ENCODE results near the gene APOBEC4.
"Not testable (repeated sequence)": the region's sequence is repeated elsewhere in the genome, so short reads cannot be mapped to it uniquely, and the experiment has no call there.

DNA sequence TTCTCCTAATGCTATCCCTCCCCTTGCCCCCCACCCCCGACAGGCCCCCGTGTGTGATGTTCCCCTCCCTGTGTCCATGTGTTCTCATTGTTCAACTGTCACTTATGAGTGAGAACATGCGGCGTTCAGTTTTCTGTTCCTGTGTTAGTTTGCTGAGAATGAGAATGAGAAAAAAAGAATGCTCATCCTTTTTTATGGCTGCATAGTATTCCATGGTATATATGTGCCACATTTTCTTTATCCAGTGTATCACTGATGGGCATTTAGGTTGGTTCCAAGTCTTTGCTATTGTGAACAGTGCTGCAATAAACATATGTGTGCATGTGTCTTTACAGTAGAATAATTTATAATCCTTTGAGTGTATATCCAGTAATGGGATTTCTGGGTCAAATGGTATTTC, 26.2 kb upstream of the APOBEC4 start:
- TF ChIP-seq, protein P1, sequence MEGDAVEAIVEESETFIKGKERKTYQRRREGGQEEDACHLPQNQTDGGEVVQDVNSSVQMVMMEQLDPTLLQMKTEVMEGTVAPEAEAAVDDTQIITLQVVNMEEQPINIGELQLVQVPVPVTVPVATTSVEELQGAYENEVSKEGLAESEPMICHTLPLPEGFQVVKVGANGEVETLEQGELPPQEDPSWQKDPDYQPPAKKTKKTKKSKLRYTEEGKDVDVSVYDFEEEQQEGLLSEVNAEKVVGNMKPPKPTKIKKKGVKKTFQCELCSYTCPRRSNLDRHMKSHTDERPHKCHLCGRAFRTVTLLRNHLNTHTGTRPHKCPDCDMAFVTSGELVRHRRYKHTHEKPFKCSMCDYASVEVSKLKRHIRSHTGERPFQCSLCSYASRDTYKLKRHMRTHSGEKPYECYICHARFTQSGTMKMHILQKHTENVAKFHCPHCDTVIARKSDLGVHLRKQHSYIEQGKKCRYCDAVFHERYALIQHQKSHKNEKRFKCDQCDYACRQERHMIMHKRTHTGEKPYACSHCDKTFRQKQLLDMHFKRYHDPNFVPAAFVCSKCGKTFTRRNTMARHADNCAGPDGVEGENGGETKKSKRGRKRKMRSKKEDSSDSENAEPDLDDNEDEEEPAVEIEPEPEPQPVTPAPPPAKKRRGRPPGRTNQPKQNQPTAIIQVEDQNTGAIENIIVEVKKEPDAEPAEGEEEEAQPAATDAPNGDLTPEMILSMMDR (IDR thresholded peaks at IDR 0.05) = not testable (repeated sequence)
- not testable (repeated sequence) for TF ChIP-seq POLR2AphosphoS5 (IDR thresholded peaks at IDR 0.05); POLR2A (IDR thresholded peaks at IDR 0.05); EP300 (IDR thresholded peaks at IDR 0.05; ENCODE audit: low read depth)

Data from transverse colon (tissue), 4 donors.